A673 (cell line): ENCODE results near the gene ZNF354C.

Experiments
- CTCF ChIP-seq: fragments of 300-800, 200-600 bp; sonication (generic); conservative IDR thresholded peaks from 2 replicates; pipeline ENCODE4 v1.5.1; 2017; ENCODE audit warnings: low read depth, mild to moderate bottlenecking, antibody characterized with exemption, low read length, moderate library complexity, mixed read lengths
- EZH2 ChIP-seq: fragments of 200-600 bp; sonication (generic); IDR thresholded peaks from 2 replicates; pipeline ENCODE4 v1.6.1; 2017; ENCODE audit warnings: borderline replicate concordance, low read depth, mild to moderate bottlenecking, mixed read lengths, antibody characterized with exemption, low read length; ENCODE audit not compliant: poor library complexity, severe bottlenecking

GRCh38 chr5:179121667-179122111, 61.5 kb downstream of the ZNF354C start:
- TF ChIP-seq CTCF (no peak), EZH2 (no peak)
